Gastroesophageal sphincter (tissue), 3 donors: ENCODE measurements around the gene PPM1H.

ENCODE experiments used
- POLR2A ChIP-seq, 2 donors: fragments of 450-650 bp; IDR thresholded peaks; one replicate each; pipeline ENCODE4 v1.6.1; 2017; ENCODE audit warnings: antibody characterized with exemption in 2 of 2, mild to moderate bottlenecking in 2 of 2, moderate library complexity in 1 of 2
- POLR2AphosphoS5 ChIP-seq: sonication (generic); formaldehyde crosslinking; IDR thresholded peaks from one replicate; pipeline ENCODE4 v1.6.1; 2017; ENCODE audit warnings: antibody characterized with exemption
- TF ChIP-seq, protein P1 (sequence below), 4 experiments: fragments of 200-600 bp in 2 of 4; fragments of 450-650 bp in 2 of 4; sonication (generic) in 1 of 4; IDR thresholded peaks; one replicate each; pipeline ENCODE4 v1.5.1; 2017 to 2019; ENCODE audit warnings: antibody characterized with exemption in 4 of 4, mild to moderate bottlenecking in 2 of 4, moderate library complexity in 2 of 4

- TF ChIP-seq, protein P1, sequence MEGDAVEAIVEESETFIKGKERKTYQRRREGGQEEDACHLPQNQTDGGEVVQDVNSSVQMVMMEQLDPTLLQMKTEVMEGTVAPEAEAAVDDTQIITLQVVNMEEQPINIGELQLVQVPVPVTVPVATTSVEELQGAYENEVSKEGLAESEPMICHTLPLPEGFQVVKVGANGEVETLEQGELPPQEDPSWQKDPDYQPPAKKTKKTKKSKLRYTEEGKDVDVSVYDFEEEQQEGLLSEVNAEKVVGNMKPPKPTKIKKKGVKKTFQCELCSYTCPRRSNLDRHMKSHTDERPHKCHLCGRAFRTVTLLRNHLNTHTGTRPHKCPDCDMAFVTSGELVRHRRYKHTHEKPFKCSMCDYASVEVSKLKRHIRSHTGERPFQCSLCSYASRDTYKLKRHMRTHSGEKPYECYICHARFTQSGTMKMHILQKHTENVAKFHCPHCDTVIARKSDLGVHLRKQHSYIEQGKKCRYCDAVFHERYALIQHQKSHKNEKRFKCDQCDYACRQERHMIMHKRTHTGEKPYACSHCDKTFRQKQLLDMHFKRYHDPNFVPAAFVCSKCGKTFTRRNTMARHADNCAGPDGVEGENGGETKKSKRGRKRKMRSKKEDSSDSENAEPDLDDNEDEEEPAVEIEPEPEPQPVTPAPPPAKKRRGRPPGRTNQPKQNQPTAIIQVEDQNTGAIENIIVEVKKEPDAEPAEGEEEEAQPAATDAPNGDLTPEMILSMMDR (IDR thresholded peaks at IDR 0.05), result no peak
- no peak for TF ChIP-seq POLR2A (IDR thresholded peaks at IDR 0.05)
- TF ChIP-seq POLR2AphosphoS5, result no peak
Observed at GRCh38 chr12:62799766-62800406, 135.1 kb downstream of the PPM1H start.
